GM18517 (cell line): ENCODE results near the gene RUBCN.
"Not testable (repeated sequence)": the region's sequence is repeated elsewhere in the genome, so short reads cannot be mapped to it uniquely, and the experiment has no call there.

Experiments used
- ATAC-seq: cut with Tn5 transposase; IDR thresholded peaks from one replicate; pipeline ENCODE4 v1.9.1; 2021; ENCODE audit warnings: mild to moderate bottlenecking, moderate library complexity; ENCODE audit not compliant: unreplicated experiment

Gene RUBCN

DNA sequence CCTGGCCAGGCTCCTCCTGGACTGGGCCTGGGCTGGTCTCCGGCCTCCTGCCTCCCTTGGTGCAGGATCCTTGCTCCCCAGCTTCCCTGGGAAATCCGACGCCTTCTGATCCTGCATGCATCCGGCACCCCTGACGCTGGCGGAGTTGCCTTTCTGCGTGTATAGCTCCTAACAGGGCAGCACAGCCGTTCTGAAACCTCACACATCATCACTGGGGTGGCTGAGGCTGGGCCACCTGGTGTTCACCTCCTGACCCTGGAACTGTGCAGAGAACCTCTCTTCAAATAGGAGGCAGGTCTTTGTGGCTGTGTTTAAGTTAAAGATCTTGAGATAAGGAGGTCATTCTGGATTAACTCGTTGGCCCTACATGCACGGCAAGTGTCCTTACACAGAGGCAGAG is 77.6 kb downstream of the RUBCN start:
- peak; percentile 51 for ATAC-seq

DNA sequence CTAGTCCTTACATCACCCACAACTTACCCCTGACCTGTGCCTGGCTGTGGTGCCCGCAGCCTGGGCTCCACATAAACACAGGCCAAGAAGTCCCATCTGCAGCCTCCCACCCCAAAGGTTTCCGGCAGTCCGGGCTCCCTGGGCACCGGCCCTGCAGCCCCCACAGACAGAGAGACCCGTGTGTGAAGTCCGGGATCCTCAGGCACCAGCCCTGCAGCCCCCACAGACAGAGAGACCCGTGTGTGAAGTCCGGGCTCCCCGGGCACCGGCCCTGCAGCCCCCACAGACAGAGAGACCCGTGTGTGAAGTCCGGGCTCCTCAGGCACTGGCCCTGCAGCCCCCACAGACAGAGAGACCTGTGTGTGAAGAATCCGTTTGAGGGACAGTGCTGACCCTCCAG is 78.0 kb downstream of the RUBCN start:
- not testable (repeated sequence) for ATAC-seq

DNA sequence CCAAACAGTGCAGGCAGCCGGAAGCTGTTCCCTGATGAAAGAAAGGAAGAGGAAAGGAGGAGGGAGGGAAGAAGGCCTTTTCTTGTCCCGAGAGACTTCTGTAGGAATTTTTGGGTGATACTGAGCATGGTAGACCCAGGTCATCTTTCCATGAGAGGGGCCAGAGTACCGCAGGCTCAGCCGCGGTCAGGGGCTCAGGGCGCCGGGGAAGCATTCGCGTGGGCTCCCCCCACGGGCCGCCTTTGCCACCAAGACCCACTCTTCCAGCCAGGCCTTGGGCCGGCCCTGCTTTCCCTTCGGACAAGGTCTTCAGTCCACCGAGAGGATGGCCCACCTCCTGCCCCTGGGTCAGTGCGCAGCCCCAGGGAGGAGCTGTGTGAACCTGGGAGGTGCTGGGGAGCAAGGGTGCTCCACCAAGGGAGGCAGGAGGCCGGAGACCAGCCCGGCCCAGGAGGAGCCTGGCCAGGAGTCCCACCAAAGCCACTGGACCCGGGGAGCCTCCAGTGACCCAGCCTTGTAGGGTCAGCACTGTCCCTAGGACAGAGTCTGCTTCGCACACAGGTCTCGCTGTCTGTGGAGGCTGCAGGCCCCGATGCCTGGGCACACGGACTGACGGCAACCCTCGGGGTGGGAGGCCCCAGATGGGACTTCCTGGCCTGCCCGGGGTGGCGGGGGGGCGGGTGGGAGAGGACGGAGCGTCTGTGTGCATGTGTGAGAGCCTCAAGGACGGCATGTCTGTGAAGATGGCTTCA is 79.0 kb downstream of the RUBCN start:
- not testable (repeated sequence) for ATAC-seq

DNA sequence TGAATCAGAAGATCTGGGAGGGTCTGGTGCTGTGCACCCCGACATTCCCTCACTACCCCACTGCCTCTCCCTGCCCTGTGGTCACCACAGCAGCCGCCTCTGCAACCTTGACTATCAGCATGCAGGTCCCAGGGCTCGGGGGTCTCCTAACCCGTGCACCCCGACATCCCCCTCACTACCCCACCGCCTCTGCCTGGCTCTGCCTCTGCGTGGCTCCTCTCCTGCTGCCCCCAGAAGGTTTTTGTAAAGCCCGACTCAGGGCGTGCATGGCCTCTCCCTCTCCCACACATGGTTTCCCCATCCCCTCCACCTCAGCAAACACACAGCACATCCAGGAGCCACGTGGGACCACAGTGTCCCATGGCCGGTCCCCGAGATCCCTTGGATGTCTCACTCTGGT is 79.7 kb downstream of the RUBCN start:
- not testable (repeated sequence) for ATAC-seq

DNA sequence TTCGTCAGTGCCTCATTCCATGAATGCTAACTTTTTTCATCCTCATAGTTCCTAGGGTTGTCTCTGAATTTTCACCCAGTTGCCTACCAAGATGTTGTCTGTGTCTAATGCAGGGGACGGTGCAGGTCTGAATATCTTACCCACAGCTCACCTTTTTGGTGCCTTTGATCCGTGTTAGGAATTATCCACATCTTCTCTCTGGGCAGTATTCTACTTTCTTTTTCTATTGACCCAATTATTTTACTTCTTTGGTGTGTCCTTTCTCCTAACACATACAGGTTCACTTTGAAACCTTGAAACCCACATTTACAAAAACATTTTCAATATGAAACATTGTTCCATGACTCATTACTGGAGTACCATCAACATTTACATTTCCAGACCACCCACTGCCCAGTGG is 80.6 kb downstream of the RUBCN start:
- ATAC-seq, result not testable (repeated sequence)

DNA sequence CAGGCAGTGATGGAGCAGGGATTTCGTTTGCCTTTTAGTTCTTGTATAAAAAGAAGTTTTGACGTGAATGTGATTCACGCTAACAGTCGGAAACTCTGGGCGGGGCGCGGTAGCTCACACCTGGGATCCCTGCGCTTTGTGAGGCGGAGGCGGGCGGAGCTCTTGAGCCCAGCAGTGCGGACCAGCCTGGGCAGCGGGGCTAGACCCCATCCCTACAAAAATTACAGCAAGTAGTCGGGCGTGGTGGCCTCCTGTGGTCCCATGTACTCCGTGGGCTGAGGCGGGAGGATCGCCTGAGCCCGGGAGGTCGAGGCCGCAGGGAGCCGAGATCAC is 81.7 kb downstream of the RUBCN start:
- peak; percentile 43 for ATAC-seq

DNA sequence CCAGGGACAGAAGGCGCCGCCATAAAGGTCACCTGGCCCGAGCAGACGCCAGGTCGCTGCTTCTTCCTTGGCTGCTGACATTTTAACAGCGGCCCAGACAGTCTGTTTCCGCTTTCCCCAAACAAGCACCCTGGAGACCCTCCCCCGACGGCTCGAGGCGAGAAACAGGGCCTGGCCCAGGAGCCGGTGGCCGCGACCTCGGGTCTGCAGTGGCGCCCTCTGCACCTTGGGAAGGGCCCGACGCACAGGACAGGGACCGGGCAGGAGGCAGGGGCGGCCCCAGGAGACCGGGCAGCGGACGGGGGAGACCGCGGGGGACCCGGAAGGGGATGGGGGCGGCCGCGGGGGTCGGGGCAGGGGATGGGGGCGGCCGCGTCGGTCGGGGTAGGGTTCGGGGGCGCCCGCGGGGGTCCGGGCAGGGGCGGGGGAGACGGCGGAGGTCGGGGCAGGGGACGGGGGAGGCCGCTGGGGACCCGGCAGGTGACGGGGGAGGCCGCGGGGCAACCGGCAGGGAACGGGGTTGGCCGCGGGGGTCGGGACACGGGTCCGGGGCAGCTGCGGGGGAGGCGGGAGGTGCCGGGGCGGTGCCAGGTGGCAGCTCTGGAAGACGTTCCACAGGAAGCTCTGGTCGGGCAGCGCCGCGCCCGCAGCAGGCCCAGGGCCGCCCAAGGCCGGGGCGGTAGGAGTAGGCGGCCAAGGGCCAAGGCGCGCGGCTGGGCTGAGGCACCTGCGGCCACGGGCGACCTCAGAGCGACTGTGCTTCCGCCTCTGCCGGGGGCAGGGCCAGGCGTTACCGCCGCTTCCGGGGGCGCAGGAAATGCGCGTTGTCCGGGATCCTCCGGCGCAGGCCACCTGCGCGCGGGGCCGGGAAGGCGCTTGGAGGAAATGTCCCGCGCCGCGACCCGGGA is 82.4 kb downstream of the RUBCN start:
- peak; percentile 85 for ATAC-seq

DNA sequence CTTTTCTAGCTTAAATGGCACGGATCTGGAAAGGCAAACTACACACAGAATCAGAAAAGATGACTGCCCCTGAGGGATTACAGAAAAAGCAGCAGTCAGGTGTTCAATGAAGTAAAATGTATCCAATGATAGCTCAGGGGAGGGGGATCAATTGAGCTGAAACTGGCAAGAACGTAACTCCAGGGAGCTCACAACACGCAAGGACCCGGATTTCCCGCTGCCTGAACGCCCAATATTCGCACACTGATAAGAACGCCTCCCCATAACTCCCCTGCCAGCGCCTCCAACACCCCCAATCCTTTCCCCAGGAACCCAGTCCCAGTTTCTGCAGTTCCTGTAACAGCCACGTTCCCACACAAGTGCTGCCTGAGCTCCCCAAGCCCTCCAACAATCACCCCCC is 83.8 kb downstream of the RUBCN start:
- ATAC-seq, result not testable (repeated sequence)

DNA sequence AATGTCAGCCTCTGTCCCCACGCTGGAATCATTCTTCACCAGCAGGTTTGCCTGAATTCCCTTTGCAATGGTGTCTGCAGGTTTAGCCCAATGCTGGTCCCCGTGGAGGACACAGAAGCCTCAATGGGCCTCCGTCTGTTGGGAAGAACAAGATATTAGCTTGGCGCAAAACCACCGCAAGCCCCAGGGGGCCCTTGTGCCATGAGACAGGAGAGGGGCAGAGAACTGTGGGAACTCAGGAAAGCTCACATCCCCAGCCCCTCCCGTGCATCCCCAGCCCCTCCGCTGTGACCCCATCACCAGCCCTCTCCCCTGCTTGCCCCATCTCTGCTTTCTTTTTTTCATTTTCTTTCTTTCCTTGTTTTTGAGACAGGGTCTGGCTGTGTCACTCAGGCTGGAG is 89.1 kb downstream of the RUBCN start:
- not testable (repeated sequence) for ATAC-seq

DNA sequence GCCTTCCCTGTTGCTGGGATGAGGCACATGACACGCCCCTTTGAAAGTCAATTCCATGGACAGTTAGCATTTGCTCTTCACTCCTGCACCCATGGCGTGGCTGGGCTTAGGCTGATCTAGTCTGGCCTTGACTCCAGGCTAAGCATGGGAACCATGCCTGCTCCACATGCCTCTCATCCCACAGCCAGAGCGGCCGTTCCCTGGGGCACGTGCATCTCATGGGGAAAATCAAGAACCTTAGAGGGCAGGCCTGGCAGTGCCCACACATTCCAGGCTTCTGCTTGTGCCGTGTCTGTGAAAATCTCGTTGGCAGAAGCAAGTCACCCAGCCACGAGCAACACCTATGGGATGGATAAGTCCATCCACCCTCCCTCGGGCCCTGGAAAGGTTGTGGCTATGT is 89.5 kb downstream of the RUBCN start:
- not testable (repeated sequence) for ATAC-seq

DNA sequence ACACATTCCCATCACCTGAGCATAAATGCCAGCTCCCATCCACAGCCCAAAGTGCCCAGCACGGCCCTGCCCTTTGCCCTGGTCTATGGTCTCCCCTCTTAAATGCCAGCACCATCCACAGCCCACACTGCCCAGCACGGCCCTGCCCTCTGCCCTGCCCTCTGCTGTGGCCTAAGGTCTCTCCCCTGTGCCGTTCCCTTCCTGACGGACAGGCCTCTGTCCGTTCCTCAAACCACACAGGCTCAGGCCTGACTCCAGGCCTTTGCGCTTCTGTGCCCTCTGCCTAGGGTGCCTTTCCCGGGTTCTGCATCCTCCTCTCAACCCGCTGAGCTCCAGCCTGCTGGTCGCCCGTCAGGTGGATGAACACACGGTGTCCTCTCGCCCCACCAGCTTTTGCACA is 90.4 kb downstream of the RUBCN start:
- not testable (repeated sequence) for ATAC-seq

DNA sequence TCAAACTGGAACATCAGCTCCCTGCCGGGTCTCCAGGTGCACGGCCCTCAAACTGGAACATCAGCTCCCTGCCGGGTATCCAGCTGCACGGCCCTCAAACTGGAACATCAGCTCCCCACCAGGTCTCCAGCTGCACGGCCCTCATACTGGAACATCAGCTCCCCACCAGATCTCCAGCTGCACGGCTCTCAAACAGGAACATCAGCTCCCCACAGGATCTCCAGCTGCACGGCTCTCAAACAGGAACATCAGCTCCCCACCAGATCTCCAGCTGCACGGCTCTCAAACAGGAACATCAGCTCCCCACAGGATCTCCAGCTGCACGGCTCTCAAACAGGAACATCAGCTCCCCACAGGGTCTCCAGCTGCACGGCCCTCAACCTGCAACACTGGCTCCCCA is 99.1 kb downstream of the RUBCN start:
- ATAC-seq, result not testable (repeated sequence)

DNA sequence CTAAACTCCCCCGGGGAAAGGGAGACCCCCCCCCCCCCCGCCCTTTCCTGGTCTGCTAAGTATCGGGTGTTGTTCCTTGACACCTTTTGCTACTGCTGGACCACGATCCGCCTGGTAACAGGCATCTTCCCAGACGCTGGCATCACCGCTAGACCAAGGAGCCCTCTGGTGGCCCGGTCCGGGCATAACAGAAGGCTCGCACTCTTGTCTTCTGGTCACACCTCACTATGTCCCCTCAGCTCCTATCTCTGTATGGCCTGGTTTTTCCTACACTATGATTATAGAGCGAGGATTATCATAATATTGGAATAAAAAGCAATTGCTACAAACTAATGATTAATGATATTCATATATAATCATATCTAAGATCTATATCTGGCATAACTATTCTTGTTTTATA is 104.7 kb downstream of the RUBCN start:
- ATAC-seq, result not testable (repeated sequence)

DNA sequence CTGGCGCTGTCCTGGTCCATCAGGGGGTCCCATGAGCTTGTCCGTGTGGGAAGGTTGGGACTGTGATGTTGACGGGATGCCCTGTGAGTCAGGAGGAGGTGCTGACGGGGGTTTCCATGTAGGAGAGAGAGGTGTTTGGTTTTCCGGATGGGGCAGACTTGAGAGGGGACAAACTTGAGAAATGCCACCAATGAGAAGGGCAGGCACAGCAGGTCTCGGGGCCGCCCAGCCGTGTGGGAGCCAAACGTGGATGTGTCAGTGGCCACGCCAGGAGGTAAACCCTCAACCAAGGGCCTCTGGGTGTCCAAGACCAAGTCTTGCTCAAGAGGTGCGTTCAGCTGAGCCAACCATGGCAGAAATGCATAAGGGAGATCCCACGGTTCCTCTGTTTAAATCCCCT is 105.9 kb downstream of the RUBCN start:
- not testable (repeated sequence) for ATAC-seq

DNA sequence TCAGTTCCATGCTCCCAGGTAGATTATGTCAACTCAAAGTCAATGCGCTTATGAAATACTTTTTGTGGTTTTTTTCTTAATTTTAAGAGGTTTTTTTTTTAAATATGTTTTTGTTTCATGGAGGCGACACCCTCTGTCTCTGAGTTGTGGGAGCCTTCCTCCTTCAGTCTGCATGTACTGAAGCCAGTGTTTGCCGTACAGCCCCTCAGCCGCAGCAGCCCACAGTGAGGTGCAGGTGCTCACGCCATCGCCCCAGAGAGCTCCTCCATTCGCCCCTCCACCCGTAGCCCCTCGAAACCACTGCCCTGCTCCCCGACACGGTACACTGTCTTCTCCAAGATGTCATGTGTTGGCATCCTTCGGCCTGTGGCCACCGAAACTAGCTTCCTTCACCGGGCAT is 107.4 kb downstream of the RUBCN start:
- not testable (repeated sequence) for ATAC-seq

DNA sequence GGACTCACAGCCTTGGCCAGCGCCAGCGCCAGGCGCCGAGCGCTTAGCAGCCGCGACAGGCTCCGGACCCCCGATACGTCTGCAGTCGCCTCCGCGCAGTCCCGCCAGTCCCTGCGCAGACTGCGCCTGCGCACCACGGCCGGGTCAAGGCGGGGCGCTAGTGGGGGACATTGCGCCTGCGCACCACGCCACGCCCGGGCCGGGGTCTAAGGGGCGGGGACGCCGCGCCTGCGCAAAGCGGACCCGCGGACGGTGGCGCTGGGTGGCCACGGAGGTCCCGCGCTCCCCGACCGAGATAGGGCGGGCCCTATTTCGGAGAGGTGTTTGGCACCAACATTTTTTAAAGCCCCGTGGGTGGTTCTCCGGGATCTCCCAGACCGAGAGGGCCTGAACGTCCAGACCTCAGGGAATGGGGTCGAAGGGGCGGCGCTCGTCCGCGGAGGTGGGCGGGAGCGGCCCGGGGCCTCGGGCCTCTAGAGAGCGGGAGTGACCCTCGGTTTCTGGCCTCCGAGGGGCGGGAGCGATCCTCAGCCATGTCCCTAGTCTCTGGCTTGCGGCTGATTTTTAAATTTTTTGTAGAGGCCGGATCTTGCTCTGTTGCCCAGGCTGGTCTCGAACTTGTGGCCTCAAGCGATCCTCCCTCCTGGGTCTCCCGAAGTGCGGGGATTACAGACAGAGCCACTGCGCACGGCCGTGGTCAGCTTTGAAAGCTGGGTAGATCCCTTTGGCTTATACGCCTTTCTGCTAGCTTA is 108.8 kb downstream of the RUBCN start:
- peak; percentile 65 for ATAC-seq

DNA sequence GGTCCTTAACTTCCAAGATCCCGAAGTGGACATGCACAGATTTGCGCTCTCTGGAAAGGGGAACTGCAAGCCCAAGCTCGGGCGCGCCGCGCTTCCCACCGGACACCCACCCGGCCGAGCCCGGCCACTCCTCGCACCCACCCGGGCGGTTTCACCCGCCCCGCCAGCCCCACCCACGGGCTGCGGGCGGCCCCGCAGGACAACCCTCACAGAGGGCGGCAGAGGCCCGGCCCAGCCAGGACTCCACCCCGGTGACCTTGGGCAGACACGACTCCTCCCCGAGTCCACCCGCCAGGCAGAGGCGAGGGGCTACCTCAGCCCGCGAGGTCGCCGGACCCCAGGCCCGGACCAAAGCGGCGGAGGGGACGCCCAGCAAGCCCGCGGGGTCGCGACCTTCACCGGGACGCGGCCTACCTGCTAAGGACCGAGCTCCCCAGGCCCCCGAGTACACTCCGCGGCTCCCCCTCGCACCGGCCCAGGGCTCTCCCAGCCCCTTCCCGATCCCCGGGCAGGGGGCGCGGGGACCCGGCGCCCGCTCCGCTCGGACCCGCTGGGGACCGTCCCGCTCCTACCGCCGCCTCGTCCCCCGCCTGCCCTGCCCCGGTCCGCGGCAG is 109.4 kb downstream of the RUBCN start:
- peak; percentile 42 for ATAC-seq

DNA sequence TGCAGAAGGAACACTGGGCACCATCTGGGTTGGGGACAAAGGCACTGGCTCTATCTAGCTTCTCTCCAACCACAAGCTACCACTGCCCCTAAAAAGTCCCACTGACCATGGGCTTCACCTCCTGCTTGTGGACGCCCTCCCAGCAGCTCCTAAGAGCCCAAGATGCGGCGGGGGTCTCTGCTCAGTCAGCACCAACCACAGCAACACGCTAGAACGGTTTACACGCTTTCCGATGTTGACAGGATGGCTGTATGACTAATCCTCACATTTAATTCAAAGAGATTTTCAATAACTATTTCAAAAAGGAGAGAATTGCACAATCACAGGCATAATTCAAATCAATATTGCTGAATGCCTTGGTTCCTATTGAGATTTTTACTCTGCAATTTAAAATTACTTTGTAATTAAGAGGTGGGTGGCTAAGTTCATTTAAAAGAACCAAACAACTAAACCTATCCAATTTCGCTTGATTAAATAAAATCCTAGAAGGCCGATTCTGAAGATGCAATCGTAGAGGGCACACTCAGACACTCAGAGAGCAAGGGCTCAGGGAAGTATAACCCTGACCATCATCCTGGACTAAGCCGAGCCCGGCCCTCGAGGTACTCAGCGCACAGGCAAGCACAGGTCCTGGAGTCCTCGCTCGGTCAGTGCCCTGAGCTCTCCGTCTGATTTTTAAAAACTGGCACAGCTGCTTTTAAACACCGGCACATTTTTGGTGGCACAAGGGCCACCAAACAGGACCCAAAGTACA is 110.1 kb downstream of the RUBCN start:
- ATAC-seq, result peak; percentile 10

DNA sequence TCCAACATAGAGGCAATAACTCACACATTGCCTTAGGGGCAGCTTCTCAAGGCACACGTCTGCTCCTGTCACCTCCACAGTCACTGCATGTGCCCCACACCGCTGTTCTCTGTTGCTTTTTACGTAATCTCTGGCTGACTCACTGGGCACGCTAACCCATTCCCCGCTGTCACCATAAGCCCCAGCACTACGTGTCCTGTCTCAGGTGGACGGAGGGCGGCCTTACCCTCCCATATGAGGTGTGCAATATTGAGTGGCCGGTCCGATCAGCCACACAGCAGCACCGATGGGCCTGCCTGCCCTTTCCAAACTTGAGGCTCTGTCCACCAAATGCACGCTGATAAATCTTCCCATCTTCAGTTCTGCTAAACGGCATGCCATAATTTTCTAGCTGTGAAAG is 115.2 kb downstream of the RUBCN start:
- ATAC-seq, result not testable (repeated sequence)
